Measurements from ENCODE around the gene TMEM219.

- no peak for TF ChIP-seq CTCF (conservative IDR thresholded peaks at IDR 0.05; ENCODE audit: low read depth, low read length)
- no peak for TF ChIP-seq EZH2 (IDR thresholded peaks at IDR 0.05; ENCODE audit: borderline replicate concordance, low read depth, low read length, poor library complexity, severe bottlenecking)
These were observed 40.9 kb downstream of the TMEM219 start for GRCh38 chr16:30002614-30003346.
